LNCaP clone FGC (cell line): ENCODE data around the gene SBSN.

Source experiments
- DNase-seq: peaks from one replicate; pipeline ENCODE4 v3.0.0-alpha.2; 2011; ENCODE audit warnings: low read depth
- H3K4me3 ChIP-seq: 2 replicates; pipeline ENCODE4 v1.5.1; 2011; ENCODE audit warnings: mild to moderate bottlenecking, low read depth, low read length, control low read depth
- CTCF ChIP-seq: IDR thresholded peaks from 2 replicates; pipeline ENCODE4 v1.5.1; 2012; ENCODE audit warnings: mild to moderate bottlenecking; ENCODE audit not compliant: control insufficient read depth, insufficient read depth; ENCODE audit errors: extremely low read depth

Gene SBSN

DNA sequence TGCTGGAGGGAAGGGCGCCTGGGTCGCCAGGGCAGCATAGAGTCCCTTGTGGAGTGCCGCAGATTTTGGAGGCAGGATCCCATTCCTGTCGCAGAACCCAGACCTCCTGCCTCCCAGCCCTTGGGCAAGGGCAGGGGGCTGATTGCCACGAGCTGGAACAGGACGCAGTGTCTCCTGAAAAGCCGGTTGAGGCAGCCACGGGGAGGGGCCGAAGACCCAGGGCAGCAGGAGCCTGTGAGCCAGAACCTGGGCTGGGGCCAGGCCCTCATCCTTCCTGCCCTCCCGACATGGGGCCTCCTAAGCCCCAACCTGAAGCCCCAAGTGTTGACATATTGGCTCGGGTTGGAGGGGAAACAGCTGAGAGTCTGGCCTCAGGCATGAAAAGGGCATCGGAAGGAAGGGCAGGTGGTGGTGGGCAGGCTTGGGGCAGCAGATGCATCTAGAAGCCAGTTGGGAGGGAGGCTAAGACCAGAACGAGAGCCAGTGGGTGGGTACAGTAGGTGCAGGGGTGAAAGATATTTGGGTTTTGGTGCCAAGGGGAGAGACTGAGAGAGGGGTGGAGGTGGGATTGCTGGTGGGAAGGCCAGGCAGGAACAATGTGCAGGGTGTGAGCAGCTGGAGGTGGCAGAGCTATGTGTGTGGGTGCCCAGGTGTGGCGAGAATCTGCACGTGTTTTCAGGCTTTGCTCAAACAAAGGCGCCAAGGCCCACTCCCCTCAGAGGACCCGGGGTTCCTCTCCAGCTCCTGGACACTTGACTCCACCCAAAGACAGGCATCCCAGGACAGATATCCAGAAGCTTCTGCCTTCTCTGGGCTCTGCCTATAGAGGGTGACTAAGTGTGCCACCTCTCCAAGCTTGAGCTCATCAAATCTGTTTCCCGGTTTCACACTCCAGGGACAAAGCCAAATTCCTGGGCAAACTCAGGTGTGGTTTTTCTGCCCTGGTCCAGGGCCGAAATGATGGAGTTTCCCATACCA, 1.4 kb upstream of the SBSN start:
- no peak overlapping the region for H3K4me3 ChIP-seq
- TF ChIP-seq CTCF = no peak

GRCh38 chr19:35525873-35526272, 2.2 kb downstream of the SBSN start:
- no peak for TF ChIP-seq CTCF
- H3K4me3 ChIP-seq = no peak overlapping the region
- no peak for DNase-seq

More for the DNA sequence above, 1.4 kb upstream of the SBSN start:
- no peak for DNase-seq

GRCh38 chr19:35524181-35524837, 3.8 kb downstream of the SBSN start:
- H3K4me3 ChIP-seq = no peak overlapping the region
- no peak for TF ChIP-seq CTCF
- DNase-seq = no peak

DNA sequence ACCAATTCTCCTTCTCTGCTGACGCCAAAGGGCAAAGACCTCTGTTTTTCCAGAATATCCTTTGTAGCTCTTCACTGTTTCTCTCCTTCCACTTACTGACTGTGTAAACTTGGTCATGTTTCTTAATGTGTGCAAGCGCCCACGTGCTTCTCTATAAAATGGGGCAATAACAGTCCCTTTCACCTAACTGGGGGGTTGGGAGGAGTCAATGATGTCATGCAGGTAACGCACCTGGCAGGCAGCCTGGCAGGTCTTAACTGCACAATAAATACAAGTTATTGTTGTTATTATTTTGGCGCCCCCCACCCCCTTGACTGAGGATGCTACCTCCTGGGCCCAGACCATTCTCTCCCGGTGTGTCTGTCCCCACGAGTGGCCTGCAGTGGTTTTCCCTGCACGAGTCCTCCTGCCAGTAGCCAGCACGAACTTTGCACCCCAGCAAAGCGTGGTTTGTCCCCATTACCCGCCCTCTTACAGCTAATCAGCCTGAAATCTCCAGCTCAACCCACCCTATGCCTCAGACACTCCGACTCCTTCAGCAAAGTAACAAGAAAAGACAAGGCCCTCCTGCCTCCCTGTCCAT, 5.3 kb downstream of the SBSN start:
- no peak for TF ChIP-seq CTCF
- peak; percentile 25 for DNase-seq
- no peak overlapping the region for H3K4me3 ChIP-seq

DNA sequence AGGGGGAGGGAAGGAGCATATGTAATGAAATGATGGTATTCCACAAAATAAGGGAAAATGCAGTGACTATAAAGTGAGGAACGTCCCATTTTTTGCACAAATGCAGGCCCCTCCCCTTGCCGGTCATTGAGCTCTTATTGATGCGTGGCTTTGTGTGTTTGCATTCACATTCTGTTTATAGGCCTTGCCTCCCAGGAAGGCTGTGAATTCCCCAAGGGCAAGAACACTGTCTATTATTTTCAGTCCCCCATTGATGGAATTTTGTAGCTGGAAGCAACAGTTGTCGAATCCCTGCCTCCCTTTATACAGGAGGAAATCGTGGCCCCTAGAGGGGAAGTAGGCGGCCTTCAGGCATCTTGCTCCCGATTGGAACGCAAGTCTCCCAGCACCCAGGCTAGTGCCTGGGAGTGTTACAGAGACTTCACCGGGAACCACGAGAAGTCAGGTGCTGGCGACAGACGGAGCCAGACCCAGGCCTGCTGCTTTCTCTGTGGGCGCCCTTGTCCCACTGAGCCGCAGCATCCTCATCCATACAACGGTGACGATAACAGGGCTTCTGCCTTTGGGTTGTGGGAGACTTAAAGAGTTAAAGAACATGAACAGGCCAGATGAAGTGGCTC, 6.9 kb downstream of the SBSN start:
- no peak for TF ChIP-seq CTCF

DNA sequence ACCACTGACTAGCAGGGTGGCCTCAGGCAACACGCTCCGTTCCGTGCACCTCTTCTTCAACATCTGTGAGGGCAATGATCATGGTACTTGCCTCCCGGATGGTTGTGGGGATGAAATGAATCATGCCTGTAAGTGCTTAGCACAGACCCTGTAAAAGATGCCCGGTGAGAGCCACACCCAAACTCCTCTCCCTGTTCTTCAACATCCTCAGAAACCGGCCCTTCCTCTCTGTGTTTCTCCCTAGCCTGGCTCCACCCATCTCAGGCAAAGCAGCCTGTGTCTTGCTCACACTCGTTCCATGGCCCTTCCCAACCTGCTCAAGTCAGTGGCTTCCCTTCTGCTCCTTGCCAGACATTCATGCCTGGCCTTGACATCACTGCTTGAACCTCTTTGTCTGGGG, 8.8 kb downstream of the SBSN start:
- no peak for DNase-seq
- TF ChIP-seq CTCF = no peak
- no peak overlapping the region for H3K4me3 ChIP-seq

More for the DNA sequence above, 6.9 kb downstream of the SBSN start:
- no peak overlapping the region for H3K4me3 ChIP-seq
- no peak for DNase-seq
